ENCODE measurements around the gene KRTAP4-8. TPM values are rescaled to one million over a fixed set of nuclear protein-coding genes. Genes with fewer than 3 reads are reported as not detected.
"Not testable (repeated sequence)": the region's sequence is repeated elsewhere in the genome, so short reads cannot be mapped to it uniquely, and the experiment has no call there.

KRTAP4-8 gene
- total RNA-seq (not detected), polyA plus RNA-seq (ENCODE audit: insufficient read length in 6 of 6) (not detected)
- long read RNA-seq, donor 1: 0 reads
- long read RNA-seq, donor 2: 0 reads
- long read RNA-seq, donor 3: 0 reads
- long read RNA-seq, donor 4: 0 reads
- long read RNA-seq, donor 5: 0 reads
- long read RNA-seq, donor 6: 0 reads
- long read RNA-seq, donor 7: 0 reads
- long read RNA-seq, donor 8: 0 reads
- long read RNA-seq, donor 9: 0 reads
- long read RNA-seq, donor 10: 0 reads
- long read RNA-seq, donor 11: 0 reads
- long read RNA-seq, donor 12: 0 reads

GRCh38 chr17:41098042-41098441, at the start of gene KRTAP4-8:
Gene KRTAP4-8 (minus strand): TSS chr17:41098142. CDS start chr17:41098084, 58 bp downstream.
- TF ChIP-seq CTCF (IDR thresholded peaks at IDR 0.05): no peak
- no peak for ATAC-seq

GRCh38 chr17:41145261-41145660, 47.3 kb upstream of the KRTAP4-8 start:
- intact Hi-C loops (cut with DNase I): no loop called here
- ATAC-seq (no peak), DNase-seq (no peak)
- no peak for TF ChIP-seq CTCF (IDR thresholded peaks at IDR 0.05)
- no peak overlapping the region for H3K4me3 ChIP-seq
- no peaks in the 10 kb centered on the region for H3K36me3 ChIP-seq
- H3K27ac ChIP-seq: no peak overlapping the region
- peaks cover 0 to 17% of the 10 kb centered on the region in 2 donors for H3K9me3 ChIP-seq
- H3K4me1 ChIP-seq: no peaks in the 10 kb centered on the region
- H3K27me3 ChIP-seq: peaks cover 0 to 5% of the 10 kb centered on the region in 2 donors

More at GRCh38 chr17:41098042-41098441, at the start of gene KRTAP4-8:
- Histone ChIP-seq H3K4me1 (no peaks in the 10 kb centered on the region), H3K27me3 (peaks cover 0 to 9% of the 10 kb centered on the region in 2 donors), H3K4me3 (no peak within 1 kb of the TSS), H3K36me3 (no peaks in the 10 kb centered on the region), H3K9me3 (no peaks in the 10 kb centered on the region), H3K27ac (no peak within 1 kb of the TSS)
- DNase-seq: no peak
- intact Hi-C loops (cut with DNase I): no loop called here

- no peaks in the 10 kb centered on the region for H3K4me1 ChIP-seq
- peaks cover 0 to 20% of the 10 kb centered on the region in 2 donors for H3K9me3 ChIP-seq
- no peak overlapping the region for H3K27ac ChIP-seq
- TF ChIP-seq CTCF (IDR thresholded peaks at IDR 0.05): no peak
- intact Hi-C loops (cut with DNase I): no loop called here
- DNase-seq: no peak
- H3K4me3 ChIP-seq: no peak overlapping the region
- no peak for ATAC-seq
- H3K36me3 ChIP-seq: no peaks in the 10 kb centered on the region
- peaks cover 0 to 5% of the 10 kb centered on the region in 2 donors for H3K27me3 ChIP-seq
These were observed 46.9 kb upstream of the KRTAP4-8 start for GRCh38 chr17:41144846-41145245.

GRCh38 chr17:41141361-41141760, 43.4 kb upstream of the KRTAP4-8 start:
- Histone ChIP-seq H3K27ac (no peak overlapping the region), H3K36me3 (no peaks in the 10 kb centered on the region), H3K9me3 (peaks cover 0 to 23% of the 10 kb centered on the region in 2 donors), H3K4me1 (no peaks in the 10 kb centered on the region), H3K4me3 (no peak overlapping the region), H3K27me3 (no peaks in the 10 kb centered on the region)
- intact Hi-C loops (cut with DNase I): no loop called here
- DNase-seq: no peak
- TF ChIP-seq CTCF (IDR thresholded peaks at IDR 0.05): no peak
- no peak for ATAC-seq

GRCh38 chr17:41140360-41141131, 42.6 kb upstream of the KRTAP4-8 start, which contains the start of gene KRTAP4-6:
Gene KRTAP4-6 (minus strand): TSS chr17:41140544. CDS start chr17:41140487, 57 bp downstream.
- Histone ChIP-seq H3K36me3 (no peaks in the 10 kb centered on the region), H3K27ac (no peak within 1 kb of the TSS), H3K9me3 (peaks cover 0 to 23% of the 10 kb centered on the region in 2 donors), H3K4me3 (no peak within 1 kb of the TSS), H3K27me3 (no peaks in the 10 kb centered on the region), H3K4me1 (no peaks in the 10 kb centered on the region)
- DNase-seq: no peak
- intact Hi-C loops (cut with DNase I): no loop called here
- no peak for ATAC-seq
- TF ChIP-seq CTCF (IDR thresholded peaks at IDR 0.05): no peak

- H3K4me1 ChIP-seq; H3K27ac ChIP-seq; H3K36me3 ChIP-seq; ATAC-seq; H3K27me3 ChIP-seq; intact Hi-C loops (cut with DNase I); H3K4me3 ChIP-seq: not testable (repeated sequence)
- H3K9me3 ChIP-seq: peaks cover 0 to 23% of the 10 kb centered on the region in 2 donors
- DNase-seq: peak in 1 of 4 donors; percentile 70
These were observed 41.9 kb upstream of the KRTAP4-8 start for GRCh38 chr17:41139865-41140264.
